GM21381 (cell line): ENCODE results near the gene NPC2.
A peak's percentile ranks its signal among the peaks of the same experiment; 100 is the strongest.
"Not testable (repeated sequence)": the region's sequence is repeated elsewhere in the genome, so short reads cannot be mapped to it uniquely, and the experiment has no call there.

Source experiments
- ATAC-seq: cut with Tn5 transposase; IDR thresholded peaks from one replicate; pipeline ENCODE4 v1.9.1; 2021; ENCODE audit warnings: mild to moderate bottlenecking, moderate library complexity; ENCODE audit not compliant: unreplicated experiment

The NPC2 gene

GRCh38 chr14:74492776-74493342, at the start of gene NPC2:
TSS of gene NPC2 (minus strand) at chr14:74493305. CDS start at chr14:74493274, 31 bp downstream.
- peak; percentile 7 for ATAC-seq

GRCh38 chr14:74542056-74542685, 49.1 kb upstream of the NPC2 start:
- no peak for ATAC-seq

- ATAC-seq = no peak
Observed at GRCh38 chr14:74541225-74541624, 48.1 kb upstream of the NPC2 start.

- no peak for ATAC-seq
Observed at GRCh38 chr14:74539503-74539902, 46.4 kb upstream of the NPC2 start.

- no peak for ATAC-seq
Observed at GRCh38 chr14:74538411-74539391, 45.6 kb upstream of the NPC2 start.

GRCh38 chr14:74536336-74536735, 43.2 kb upstream of the NPC2 start:
- not testable (repeated sequence) for ATAC-seq

- no peak for ATAC-seq
Observed at GRCh38 chr14:74535756-74536325, 42.7 kb upstream of the NPC2 start.

- ATAC-seq = no peak
Observed at GRCh38 chr14:74533576-74533975, 40.5 kb upstream of the NPC2 start.

- no peak for ATAC-seq
Observed at GRCh38 chr14:74532246-74532645, 39.1 kb upstream of the NPC2 start.

GRCh38 chr14:74531467-74531866, 38.4 kb upstream of the NPC2 start:
- no peak for ATAC-seq

- no peak for ATAC-seq
Observed at GRCh38 chr14:74531006-74531405, 37.9 kb upstream of the NPC2 start.

- no peak for ATAC-seq
Observed at GRCh38 chr14:74528886-74529285, 35.8 kb upstream of the NPC2 start.

GRCh38 chr14:74528406-74528805, 35.3 kb upstream of the NPC2 start:
- ATAC-seq = no peak

GRCh38 chr14:74527736-74528280, 34.7 kb upstream of the NPC2 start:
- ATAC-seq = no peak

- ATAC-seq = no peak
Observed at GRCh38 chr14:74526854-74527585, 33.9 kb upstream of the NPC2 start.

GRCh38 chr14:74525361-74525851, 32.3 kb upstream of the NPC2 start:
- ATAC-seq = no peak

- no peak for ATAC-seq
Observed at GRCh38 chr14:74524812-74525135, 31.7 kb upstream of the NPC2 start.

GRCh38 chr14:74524076-74524811, 31.1 kb upstream of the NPC2 start:
- no peak for ATAC-seq

GRCh38 chr14:74522740-74523139, 29.6 kb upstream of the NPC2 start:
- no peak for ATAC-seq

GRCh38 chr14:74521756-74522155, 28.7 kb upstream of the NPC2 start:
- ATAC-seq = no peak
